RCC 7860 (cell line): ENCODE measurements around the gene SDF4.
"Not testable (repeated sequence)": the region's sequence is repeated elsewhere in the genome, so short reads cannot be mapped to it uniquely, and the experiment has no call there.

Experiments
- DNase-seq: peaks from one replicate; pipeline ENCODE4 v3.0.0-alpha.2; 2015; ENCODE audit warnings: low spot score
- FAIRE-seq: peaks from 2 replicates; lab custom pipeline; 2012; peaks lifted over from hg19 to GRCh38; lab: Jason Lieb, UNC

SDF4 gene

DNA sequence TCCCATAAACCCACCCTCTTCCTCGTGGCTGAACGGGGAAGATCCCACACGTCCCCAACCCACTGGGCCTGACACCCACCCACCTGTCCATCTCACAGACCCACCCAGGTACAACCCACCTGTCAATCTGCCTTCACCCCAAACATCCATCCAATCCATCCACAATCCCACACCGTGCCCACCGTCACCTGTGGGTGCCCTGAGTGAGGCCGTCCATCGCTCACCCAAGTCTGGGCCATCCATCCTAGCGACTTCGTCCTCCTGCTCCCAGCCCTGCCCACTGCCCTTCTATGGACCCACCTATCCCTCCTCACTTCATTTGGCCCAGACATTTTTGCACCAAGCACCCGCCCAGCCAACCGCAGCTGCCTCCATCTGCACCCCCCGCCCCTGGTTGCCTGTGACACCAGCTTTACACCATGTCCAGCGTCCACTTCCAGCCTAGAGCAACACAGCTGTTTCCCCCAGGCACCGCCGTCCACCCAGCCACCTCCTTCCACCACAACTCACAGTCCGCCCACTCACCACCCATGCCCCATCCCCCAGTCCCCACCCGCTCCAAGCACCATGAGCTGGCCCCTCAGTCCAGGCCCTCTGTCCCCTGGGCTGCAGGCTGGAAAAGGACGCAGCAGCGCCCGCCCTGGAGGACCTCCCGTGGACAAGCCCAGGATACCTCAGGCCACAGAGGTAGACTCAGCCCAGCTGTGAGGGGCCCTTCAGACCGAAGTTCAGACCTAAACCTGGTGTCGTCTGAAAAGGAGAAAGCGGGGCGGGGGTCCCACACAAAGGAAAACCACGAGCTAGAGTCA lies 50.5 kb downstream of the SDF4 start:
- DNase-seq (no peak), FAIRE-seq (no peak)

DNA sequence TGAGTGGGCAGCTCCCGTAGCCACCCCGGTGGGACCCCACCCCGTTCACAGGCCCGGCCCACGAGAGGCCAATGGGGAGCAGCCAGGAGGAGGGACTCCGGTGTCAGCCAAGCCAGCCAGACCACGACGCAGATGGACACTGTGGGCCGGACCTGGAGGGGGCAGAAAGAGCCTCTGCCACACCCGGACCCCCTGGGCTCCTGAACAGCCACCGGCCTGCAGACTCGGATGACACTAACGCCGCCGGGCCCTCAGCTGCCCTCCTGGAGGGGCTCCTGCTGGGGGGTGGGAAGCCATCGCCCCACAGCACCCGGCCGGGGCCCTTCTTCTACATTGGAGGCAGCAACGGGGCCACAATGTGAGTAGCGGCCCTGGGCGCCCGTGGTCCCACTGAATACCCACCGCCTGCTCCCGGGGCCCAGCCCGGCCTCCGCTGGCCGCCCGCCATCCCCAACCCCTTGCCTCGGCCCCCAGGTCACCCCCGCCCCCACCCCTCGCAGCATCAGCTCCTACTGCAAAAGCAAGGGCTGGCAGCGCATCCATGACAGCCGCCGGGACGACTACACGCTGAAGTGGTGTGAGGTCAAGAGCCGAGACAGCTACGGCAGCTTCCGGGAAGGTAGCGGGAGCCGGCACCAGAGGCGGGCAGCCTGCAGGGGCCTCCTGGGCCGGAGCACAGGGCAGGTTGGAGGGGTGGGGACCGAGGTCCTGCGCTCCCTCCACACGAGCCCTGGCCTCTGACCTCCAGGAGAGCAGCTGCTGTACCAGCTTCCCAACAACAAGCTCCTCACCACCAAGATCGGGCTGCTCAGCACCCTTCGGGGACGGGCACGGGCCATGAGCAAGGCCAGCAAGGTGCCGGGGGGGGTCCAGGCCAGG lies 51.6 kb downstream of the SDF4 start:
- FAIRE-seq = no peak

DNA sequence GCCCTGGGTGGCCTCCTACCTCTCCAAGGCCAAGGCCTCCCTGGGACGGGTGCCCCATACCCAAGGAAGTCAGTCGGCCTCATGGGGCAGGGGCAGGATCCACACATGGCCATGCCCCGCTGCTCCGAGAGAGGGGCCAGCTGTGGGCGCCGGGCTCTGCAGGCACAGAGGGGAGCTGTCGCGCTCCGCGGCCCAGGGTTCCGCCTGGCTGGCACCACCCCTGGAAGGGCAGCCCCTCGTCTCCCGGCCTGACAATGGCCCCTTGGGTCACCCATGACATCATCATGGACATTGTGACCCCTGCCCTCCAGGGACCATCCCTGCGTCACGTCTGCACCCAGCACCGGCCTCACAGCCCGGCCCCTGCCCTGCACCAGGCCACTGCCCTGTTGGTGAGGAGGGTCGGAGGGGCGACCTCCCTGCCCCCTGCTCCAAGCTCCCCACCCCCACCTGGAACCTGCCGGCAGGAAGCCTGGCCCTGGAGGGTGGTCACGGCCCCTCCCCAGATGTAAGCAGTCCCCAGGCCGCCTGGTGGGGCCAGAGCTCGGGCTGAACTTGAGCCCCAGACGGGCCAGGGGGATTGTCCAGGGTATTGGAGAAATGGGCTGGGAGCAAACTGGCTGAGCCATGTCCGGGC lies 52.3 kb downstream of the SDF4 start:
- FAIRE-seq = no peak
- DNase-seq = no peak

More for the DNA sequence above, 51.6 kb downstream of the SDF4 start:
- no peak for DNase-seq

DNA sequence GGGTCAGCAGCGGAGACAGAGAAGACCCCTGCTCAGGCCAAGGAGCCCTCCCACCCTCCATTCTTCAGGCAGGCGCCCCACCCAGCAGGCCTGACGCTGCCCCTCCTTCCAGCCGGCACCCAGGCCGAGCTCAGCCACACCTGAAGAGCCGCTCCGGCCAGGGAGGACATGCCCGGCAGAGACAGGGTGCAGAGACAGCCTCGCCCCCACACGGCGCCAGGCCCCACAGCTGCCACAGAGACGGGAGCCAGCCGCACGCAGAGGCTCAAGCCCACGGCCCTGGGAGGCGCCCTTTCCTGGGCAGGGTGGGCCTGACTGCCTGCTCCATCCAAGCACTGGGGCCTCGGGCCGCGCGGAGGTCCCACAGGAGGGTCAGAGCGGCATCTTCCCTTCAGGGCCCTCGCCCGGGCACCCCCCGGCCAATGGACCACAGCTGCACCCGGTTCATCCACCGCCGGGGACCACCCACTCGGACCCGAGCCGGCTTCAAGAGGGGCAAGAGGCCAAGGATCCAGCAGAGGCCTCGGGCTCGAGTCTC lies 52.9 kb downstream of the SDF4 start:
- no peak for FAIRE-seq
- no peak for DNase-seq

DNA sequence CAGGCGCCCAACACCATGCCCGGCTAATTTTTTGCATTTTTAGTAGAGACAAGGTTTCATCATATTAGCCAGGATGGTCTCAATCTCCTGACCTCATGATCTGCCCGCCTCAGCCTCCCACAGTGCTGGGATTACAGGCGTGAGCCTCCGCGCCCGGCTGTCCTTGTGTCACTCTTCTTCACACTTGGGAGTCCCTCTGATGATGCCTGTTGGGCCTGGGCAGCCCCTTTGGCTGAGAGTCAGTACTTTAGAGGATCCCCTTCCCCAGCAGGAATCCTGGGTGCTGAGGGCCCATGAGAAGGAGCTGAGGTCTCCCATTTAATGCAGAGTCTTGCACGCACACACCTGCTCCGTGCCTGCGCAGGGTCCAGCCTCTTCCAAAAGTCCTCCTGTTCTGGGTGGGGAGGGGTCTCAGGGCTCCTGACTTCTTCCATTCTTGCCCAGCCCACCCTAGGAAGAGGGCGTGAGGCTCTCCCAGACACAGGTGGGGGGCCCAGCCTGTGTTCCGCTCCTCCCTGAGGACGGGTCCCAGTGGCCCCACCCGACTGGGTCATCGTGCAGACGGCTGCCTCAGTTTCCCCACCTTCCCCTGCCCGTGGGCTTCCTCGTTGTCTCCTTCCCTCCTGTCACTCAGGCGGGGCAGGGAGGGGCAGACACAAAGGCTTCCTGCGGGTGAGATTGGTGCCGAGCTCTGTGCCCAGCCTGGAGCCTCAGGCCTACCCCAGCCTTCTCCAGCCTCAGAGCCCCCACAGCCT lies 54.2 kb downstream of the SDF4 start:
- DNase-seq = no peak
- no peak for FAIRE-seq

DNA sequence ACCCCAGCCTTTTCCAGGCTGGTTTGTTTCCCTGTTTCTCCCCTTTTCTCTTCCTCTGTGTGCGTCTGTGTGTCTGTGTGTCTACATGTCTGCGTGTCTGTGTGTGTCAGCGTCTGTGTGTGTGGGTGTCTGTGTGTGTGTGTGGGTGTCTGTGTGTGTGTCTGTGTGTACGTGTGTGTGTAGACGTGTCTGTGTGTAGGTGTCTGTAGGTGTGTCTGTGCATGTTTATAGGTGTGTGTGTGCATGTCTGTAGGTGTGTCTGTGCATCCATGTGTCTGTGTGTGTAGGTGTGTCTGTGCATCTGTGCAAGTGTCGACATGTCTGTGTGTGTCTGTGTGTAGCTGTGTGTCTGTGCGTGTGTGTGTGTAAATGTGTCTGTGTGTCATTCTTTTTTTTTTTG lies 54.9 kb downstream of the SDF4 start:
- no peak for DNase-seq
- no peak for FAIRE-seq

DNA sequence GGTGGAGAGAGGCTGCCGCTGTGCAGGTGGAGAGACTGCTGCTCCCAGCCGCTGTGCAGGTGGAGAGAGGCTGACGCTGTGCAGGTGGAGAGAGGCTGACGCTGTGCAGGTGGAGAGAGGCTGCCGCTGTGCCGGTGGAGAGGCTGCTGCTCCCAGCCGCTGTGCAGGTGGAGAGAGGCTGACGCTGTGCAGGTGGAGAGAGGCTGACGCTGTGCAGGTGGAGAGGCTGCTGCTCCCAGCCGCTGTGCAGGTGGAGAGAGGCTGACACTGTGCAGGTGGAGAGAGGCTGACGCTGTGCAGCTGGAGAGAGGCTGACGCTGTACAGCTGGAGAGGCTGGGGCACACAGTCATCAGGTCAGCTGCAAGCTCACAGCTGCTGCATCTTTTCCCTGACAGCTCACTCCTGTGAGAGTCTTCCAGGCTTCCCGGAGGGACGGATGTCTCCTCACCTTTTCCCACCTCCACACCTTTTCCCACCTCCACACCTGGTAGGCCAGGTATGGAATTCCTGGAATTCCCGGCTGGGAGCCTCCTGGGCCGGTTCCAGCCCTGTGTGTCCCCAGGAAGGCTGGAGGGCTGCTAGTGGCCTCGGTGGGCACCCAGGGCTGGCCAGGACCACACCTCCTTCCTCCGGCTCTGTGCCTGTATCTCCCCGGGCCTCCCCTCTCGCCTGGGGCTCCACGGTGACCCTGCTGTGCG lies 55.6 kb downstream of the SDF4 start:
- not testable (repeated sequence) for FAIRE-seq, DNase-seq

DNA sequence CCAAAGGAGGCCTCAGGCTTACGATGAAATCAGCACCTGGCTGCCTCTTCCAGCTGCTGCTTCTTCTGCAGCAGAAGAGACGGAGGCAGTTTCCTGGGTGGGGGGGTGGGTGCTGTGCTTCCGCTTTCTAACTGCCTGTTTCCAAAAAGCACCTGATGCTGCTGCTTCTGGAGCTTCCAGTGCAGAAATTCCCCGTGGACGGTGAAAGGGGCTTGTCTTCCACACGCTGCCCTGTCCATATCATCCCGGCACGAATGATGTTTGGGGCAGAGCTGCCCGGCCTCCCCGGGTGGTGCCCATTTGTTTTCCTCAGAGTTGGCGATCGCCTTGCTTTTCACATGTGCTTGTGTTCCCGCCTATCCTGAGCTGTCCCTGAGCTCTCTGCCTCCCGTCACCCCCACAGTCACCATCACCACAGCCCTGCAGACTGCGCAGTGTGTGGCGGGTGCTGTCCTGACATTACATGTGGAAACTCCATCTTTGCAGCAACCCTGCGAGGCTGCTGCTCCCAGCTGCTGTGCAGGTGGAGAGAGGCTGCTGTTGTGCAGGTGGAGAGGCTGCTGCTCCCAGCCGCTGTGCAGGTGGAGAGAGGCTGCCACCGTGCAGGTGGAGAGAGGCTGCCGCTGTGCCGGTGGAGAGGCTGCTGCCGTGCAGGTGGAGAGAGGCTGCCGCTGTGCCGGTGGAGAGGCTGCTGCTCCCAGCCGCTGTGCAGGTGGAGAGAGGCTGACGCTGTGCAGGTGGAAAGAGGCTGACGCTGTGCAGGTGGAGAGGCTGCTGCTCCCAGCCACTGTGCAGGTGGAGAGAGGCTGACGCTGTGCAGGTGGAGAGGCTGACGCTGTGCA lies 56.4 kb downstream of the SDF4 start:
- DNase-seq (no peak), FAIRE-seq (no peak)

DNA sequence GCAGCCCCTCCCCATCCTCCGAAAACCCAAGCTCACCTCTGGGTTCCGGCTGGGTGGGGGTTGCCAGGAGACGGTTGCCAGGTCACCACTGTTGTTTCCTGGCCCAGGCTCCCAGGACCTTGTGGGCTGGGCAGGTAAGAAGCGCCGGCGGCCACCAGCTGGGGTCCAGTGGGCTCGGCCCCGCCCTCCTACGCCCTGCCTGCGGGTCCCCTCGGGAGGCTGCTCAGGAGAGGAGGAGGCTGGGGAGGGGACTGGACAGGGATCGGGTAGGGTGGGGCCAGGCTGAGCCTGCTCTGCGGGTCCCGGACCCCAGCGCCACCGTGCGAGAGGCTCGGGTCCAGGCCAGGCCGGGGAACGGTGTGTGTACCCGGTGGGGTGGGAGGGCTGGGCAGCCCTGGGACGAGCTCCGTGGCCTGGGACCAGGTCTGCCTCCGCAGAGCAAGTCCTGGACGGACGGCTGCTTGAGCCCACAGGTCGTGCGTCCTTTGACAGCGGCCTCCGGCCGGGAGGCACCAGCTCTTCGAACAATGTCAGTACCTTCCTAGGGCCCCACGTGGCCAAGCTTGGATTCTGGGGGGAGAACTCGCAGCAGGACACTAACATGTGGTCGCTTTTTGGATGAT lies 57.9 kb downstream of the SDF4 start, which contains the start of gene TTLL10:
TTLL10 (plus strand) TSS at position 88 of the 623 bp plus-strand sequence. CDS start 5,336 bp downstream, outside the sequence.
- FAIRE-seq (no peak), DNase-seq (no peak)

DNA sequence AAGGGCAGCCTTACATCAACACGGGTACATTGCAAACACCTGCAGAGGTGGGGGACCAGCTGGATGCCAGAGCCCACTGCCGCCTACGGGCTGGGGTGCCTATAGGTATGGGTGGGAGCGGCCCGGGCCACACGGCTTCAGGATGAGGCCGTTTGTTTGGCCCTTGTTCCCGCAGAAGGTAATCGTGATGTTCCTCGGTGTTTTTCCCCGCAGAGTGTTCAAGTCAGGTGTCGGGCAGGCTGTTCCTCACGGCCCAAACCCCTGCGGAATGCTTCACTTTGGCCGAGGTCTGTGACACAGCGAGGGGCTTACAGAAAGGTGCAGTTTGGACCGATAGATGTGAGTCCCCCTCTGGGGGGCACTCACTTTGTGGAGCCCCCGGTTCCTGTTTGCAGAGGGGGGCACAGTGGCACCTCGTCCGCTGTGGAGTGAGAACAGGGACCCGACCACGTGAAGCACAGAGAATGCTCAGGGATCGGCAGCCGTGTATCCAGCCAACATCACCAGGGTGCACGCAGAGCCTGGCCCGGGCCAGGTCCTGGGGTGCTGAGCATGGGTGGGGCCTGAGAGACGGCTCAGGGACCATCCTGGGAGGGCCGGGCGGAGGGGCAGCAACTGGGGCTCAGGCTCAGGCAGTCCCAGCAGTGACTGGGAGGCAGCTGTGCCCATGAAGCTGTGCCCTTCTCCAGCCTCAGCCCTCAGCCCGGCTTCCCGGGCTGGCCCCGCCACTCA lies 58.6 kb downstream of the SDF4 start:
- DNase-seq (no peak), FAIRE-seq (no peak)

DNA sequence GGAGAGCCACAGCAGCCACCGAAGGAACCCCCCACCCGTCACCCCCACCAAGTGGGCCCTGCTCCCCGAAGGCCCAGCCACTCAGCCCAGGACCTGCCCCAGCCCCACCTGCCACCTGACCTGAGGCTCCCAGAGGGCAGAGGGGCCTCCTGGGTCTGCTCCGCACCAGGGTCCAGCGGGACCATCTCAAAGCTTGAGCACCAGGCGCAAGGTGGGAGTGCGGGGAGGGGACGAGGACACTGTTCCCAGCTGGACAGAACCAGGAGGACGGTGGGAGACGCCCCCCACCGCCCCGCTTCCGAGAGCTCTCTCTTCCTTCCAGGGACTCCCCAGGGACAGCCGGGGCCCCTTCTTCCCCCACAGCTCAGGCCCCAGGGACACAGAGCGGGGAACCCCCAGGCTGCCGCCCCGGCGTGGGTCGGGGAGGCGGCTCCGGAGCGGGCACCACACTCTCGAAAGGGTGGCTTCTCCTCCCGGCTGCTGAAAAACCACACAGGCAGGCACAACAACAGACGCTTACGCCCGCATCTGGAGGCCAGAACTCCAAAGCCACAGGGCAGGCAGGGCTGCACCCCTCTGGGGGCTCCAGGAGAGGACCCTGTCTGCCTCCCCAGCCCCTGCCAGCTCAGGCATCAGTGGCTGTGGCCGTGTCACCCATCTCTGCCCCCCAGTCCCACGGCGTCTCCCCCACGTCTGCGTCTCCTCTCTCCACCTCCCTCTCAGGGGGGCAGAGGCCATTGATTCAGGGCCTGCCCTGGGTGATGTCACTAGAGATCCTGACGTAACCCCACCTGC lies 60.1 kb downstream of the SDF4 start:
- no peak for FAIRE-seq
- DNase-seq = no peak

DNA sequence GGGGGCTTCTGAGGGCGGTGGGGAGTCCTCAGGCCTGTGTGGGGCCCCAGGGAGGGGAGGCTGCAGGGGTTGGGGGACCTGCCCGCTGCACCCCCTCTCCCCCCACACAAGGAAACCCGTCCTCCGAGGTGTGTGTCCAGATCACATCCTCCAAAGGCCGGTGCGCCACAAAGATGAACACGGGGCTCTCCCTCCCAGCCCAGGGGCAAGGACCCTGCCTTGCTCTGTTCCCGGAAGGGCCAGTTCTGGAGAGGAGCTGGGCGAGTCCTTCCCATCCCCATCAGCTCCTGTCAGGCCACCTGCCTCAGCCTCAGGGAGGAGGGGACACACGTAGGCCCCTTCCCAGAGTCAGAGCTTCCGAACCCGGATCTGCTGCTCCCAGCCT lies 60.6 kb downstream of the SDF4 start:
- DNase-seq (no peak), FAIRE-seq (no peak)

DNA sequence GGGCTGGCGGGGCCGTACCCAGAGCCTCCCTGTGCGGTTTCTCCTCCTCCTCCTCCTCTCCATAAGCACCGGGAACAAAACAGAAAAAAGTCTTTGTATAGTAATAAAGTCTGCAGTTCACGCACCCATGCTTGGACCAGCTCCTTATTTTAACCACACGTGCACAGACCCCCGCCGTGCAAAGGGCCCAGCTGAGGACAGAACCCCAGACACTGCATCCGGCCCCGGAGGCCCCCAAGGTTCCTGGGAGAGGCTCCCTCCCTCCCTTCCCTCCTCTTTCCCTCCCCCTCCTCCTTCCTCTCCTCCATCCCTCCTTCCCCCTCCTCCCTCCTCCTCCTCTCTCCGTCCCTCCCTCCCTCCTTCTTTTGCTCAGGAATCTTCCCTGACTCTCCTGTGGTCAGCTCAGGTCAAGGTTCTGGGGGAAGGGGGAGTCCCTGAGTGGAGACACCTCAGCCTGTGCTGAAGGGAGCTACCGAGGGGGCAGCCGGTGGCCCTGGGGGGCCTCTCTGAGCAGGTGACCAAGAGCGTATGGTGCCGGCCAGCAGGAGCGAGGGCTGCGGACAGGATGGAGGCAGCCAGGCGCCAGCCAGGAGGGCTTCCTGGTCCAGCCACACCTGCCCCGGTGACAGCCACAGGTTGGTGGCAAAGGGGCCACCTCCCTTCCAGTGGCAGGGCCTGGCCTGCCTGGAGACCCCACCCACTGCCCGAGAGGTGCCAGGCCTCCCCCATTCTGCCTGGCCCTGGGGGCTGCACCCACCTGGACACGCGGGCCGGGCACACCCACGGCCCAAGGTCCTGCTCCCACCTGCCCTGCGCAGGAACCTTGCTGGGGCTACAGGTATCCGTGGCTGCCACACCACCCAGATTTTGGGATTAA lies 61.3 kb downstream of the SDF4 start:
- DNase-seq (peak; percentile 21), FAIRE-seq (no peak)

DNA sequence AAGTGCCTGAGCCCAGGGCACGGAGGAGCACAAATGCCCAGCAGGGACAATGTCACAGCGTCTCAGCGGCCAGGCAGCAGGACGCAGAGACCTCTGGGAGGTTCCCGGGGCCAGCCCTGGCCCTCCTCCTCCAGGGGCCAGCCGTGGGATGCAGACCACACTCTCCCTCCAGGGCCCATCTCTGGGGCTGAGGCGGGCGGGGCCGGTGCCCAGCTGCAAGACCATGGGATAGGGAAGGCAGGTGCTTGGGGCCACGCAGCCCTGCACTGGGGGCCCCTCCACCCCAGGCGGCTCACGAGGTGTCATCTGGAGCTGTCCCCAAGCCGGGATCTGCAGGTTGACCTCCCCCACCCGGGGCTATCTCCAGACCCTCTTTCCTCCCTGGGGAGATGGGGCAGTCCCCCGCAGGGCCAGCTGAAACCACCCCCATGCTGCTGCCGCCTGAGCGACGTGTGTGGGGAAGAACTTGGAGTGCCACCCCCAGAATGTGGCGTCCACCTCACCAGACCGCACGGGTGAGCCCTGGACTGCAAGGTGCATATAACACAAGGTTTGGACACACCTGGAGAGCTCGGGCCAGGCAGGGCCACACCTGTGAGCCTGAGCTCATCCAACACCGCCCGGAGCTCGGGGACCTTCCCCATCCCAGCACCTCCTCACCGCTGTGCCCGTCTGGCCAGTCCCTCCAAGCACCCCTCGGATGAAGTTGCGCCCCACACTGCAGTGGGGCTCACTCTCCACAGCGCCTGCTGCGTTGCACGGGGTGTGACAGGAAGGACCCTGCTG lies 62.2 kb downstream of the SDF4 start:
- DNase-seq = no peak
- FAIRE-seq = no peak
